Measurements from ENCODE around the gene HAND2. TPM values are rescaled to one million over a fixed set of nuclear protein-coding genes. Genes with fewer than 3 reads are reported as not detected.

Gene HAND2
- total RNA-seq, 4 donors from 2014 or later: 20.3 to 77.6 (median 23.7) TPM

GRCh38 chr4:173527103-173527891 lies 2.7 kb downstream of the HAND2 start:
- DNase-seq: no peak
- H3K36me3 ChIP-seq: no peaks in the 10 kb centered on the region
- peak overlapping the region; percentile 81 to 87 for H3K4me3 ChIP-seq
- TF ChIP-seq POLR2A (IDR thresholded peaks at IDR 0.05): no peak
- no peak for TF ChIP-seq CTCF (IDR thresholded peaks at IDR 0.05)
- intact Hi-C loops (cut with DNase I; ENCODE audit: low total_unique reads): no loop called here
- H3K4me1 ChIP-seq: no peaks in the 10 kb centered on the region
- peak overlapping the region; percentile 98 to 99 for H3K27ac ChIP-seq
- no peaks in the 10 kb centered on the region for H3K9me3 ChIP-seq
- no peaks in the 10 kb centered on the region for H3K27me3 ChIP-seq

DNA sequence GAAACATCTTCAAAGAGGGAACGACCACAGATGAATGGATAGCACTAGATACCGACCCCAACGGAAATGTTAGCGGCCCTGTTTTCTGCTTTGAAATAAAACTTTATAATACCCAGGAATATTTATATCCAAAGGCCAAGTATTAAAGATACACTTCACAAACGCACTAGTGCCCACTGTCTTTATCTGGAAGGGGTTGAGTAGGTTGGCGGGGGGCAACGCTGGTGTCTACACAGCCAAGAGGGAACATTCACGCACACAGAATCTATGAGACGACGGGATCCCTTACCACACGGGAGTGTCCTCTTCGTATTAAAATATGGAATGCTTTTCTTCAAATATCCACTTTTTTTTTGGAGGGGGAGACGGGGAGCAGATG lies 3.3 kb downstream of the HAND2 start:
- H3K9me3 ChIP-seq: no peaks in the 10 kb centered on the region
- H3K4me3 ChIP-seq: peak overlapping the region; percentile 81 to 87
- H3K27ac ChIP-seq: peak overlapping the region; percentile 98 to 99
- H3K36me3 ChIP-seq: no peaks in the 10 kb centered on the region
- no peak for TF ChIP-seq CTCF (IDR thresholded peaks at IDR 0.05)
- TF ChIP-seq POLR2A (IDR thresholded peaks at IDR 0.05): no peak
- H3K4me1 ChIP-seq: no peaks in the 10 kb centered on the region
- no peak for DNase-seq
- intact Hi-C loops (cut with DNase I; ENCODE audit: low total_unique reads): no loop called here
- H3K27me3 ChIP-seq: no peaks in the 10 kb centered on the region

DNA sequence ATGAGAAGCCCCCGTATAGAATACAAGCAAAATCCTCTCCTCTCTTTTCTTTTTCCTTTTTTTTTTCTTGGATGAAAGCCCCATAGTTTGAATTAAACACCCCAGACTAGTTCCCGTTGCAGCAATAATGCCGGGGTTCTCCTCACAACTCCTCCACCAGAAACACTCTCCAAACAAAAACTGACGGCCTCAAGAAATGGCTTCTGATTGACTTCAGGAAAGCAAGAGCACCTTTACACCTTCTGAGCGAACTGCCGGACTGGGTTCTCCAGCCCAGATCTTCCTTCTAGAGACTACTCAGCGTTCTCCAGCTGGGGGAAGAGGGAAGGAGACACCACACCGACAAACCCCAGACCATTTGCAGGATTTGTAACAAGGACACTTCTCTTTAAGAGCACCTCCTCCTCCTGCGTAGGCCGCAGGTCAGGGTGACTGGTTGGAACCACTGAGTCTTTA lies 4.0 kb downstream of the HAND2 start:
- intact Hi-C loops (cut with DNase I; ENCODE audit: low total_unique reads): no loop called here
- H3K36me3 ChIP-seq: no peaks in the 10 kb centered on the region
- no peaks in the 10 kb centered on the region for H3K4me1 ChIP-seq
- H3K27ac ChIP-seq: peak overlapping the region; percentile 98 to 99
- DNase-seq: no peak
- peak overlapping the region; percentile 81 to 87 for H3K4me3 ChIP-seq
- TF ChIP-seq POLR2A (IDR thresholded peaks at IDR 0.05) (no peak), CTCF (IDR thresholded peaks at IDR 0.05) (no peak)
- no peaks in the 10 kb centered on the region for H3K9me3 ChIP-seq
- no peaks in the 10 kb centered on the region for H3K27me3 ChIP-seq

DNA sequence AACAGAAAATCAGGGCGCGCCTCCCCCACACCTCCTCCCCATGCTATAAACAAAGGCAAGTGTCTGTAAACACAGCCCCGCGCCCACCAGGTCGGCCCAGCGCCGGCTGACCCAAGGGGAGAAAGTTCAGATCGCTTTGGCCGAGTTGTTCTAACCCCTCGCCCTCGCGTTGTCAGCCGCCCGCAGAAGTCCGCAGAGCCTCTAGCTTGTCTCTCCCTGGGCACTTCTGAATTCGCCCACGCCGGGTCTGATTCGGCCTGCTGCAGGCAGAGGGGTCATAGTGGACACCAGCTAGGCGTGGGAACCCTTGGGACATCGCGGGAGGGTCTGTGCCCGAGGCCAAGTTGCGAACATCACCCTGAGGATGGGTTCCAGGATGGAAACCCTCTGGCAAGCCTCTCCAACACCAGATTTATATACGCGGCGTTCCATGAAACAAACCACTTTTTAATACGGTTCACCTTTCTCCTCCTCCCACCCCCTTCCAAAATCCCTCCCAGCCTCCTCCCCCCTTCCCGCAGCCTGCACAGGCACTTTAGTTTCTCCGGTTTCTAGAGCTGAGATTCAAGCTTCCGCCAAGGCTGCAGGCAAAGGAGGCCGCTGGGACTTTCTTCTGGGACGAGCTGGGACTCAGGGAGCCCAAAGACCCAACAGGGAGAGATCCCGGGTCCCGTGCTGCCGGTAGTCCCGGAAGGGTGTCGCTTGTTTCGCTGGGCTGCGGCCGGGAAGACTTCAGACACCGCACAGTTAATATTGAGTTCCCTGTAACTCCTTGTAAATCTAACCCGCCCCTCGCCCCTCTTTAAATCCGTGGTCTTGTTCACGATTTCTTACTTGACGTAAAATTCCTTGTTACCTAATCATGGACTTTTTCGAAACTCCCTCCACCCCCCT lies 4.7 kb downstream of the HAND2 start:
- Histone ChIP-seq H3K36me3 (no peaks in the 10 kb centered on the region), H3K27ac (peak overlapping the region; percentile 98 to 99), H3K9me3 (no peaks in the 10 kb centered on the region), H3K4me3 (peak overlapping the region; percentile 81 to 87), H3K27me3 (no peaks in the 10 kb centered on the region), H3K4me1 (no peaks in the 10 kb centered on the region)
- intact Hi-C loops (cut with DNase I; ENCODE audit: low total_unique reads): no loop called here
- TF ChIP-seq POLR2A (IDR thresholded peaks at IDR 0.05) (no peak), CTCF (IDR thresholded peaks at IDR 0.05) (no peak)
- DNase-seq: peak; percentile 52 to 73
